Fibroblast of peridontal ligament (primary cell): Measurements from ENCODE around the gene RPS21.

Source experiments
- DNase-seq: peaks from one replicate; pipeline ENCODE4 v3.0.0-alpha.2; 2010; ENCODE audit errors: extremely low read depth

Gene RPS21

GRCh38 chr20:62354031-62354808 is 32.7 kb upstream of the RPS21 start:
- no peak for DNase-seq

- no peak for DNase-seq
Observed at GRCh38 chr20:62354811-62355341, 32.0 kb upstream of the RPS21 start.

GRCh38 chr20:62355516-62355877 is 31.4 kb upstream of the RPS21 start:
- no peak for DNase-seq

- DNase-seq: peak; percentile 25
Observed at GRCh38 chr20:62355878-62356588, 30.9 kb upstream of the RPS21 start.

GRCh38 chr20:62356589-62357186 is 30.2 kb upstream of the RPS21 start:
- no peak for DNase-seq

GRCh38 chr20:62357187-62357667 is 29.7 kb upstream of the RPS21 start:
- DNase-seq: peak; percentile 43

GRCh38 chr20:62357681-62358080 is 29.2 kb upstream of the RPS21 start:
- DNase-seq: no peak

- DNase-seq: no peak
Observed at GRCh38 chr20:62358171-62359042, 28.5 kb upstream of the RPS21 start.

GRCh38 chr20:62359043-62359490 is 27.8 kb upstream of the RPS21 start:
- no peak for DNase-seq

GRCh38 chr20:62359491-62360121 is 27.3 kb upstream of the RPS21 start:
- no peak for DNase-seq

GRCh38 chr20:62360854-62361798 is 25.8 kb upstream of the RPS21 start:
- no peak for DNase-seq

GRCh38 chr20:62361799-62362589 is 24.9 kb upstream of the RPS21 start:
- DNase-seq: no peak

GRCh38 chr20:62362590-62362940 is 24.3 kb upstream of the RPS21 start:
- no peak for DNase-seq

GRCh38 chr20:62362991-62363919 is 23.6 kb upstream of the RPS21 start:
- no peak for DNase-seq

- no peak for DNase-seq
Observed at GRCh38 chr20:62363920-62364851, 22.7 kb upstream of the RPS21 start.

- DNase-seq: no peak
Observed at GRCh38 chr20:62364911-62365736, 21.8 kb upstream of the RPS21 start.
